K562 (cell line): ENCODE data around the gene PDE8B. TPM values are rescaled to one million over a fixed set of nuclear protein-coding genes. Genes with fewer than 3 reads are reported as not detected.

ENCODE experiments used
- ATAC-seq: fragments of 200-7000 bp; cut with Tn5 transposase; 3 replicates; pipeline ENCODE4 v1.9.1; 2020; ENCODE audit warnings: moderate library complexity
- BruUV-seq: library from RNA; stranded (reverse); fragments of 400-500 nt; replicated peaks from 2 replicates; lab custom pipeline; 2021; lab: Mats Ljungman, UMichigan
- CTCF ChIA-PET: fragments of 300-600 bp; formaldehyde crosslinking; extraction: SDS; loops from one replicate; lab custom pipeline; 2021; ENCODE audit warnings: low intra/inter-chr PET ratio; lab: Yijun Ruan, JAX
- POLR2A ChIA-PET: fragments of 300-600, 350-650 bp; sonication (Branson Sonifier 250); formaldehyde crosslinking; extraction: SDS; loops from one replicate; lab custom pipeline; 2021; ENCODE audit warnings: antibody characterized with exemption, inconsistent platforms; lab: Yijun Ruan, JAX
- DNase-seq, 4 experiments: peaks; one replicate each; pipeline versions ENCODE4 v3.0.0 to v3.0.0-alpha.2; 2011 to 2018; ENCODE audit warnings: low spot score in 3 of 4, mixed read lengths in 3 of 4; ENCODE audit errors: extremely low read depth in 1 of 4
- FAIRE-seq: peaks from 2 replicates; lab custom pipeline; 2011; peaks lifted over from hg19 to GRCh38; lab: Jason Lieb, UNC
- H2AFZ ChIP-seq: 2 replicates; pipeline ENCODE4 v1.6.0; 2011; ENCODE audit warnings: low read depth, low read length, control low read depth, inconsistent platforms
- H3K27ac ChIP-seq: fragments of 200-600 bp; 3 replicates; pipeline ENCODE4 v1.8.0; 2011; ENCODE audit warnings: low read depth, mild to moderate bottlenecking, control low read depth, inconsistent platforms, low read length, moderate library complexity, mixed read lengths; ENCODE audit errors: extremely low read depth
- H3K27me3 ChIP-seq, 2 experiments: fragments of 300-600 bp in 1 of 2; 2 replicates in 1 of 2; 3 replicates in 1 of 2; pipeline versions ENCODE4 v1.6.0 to v1.8.0; 2011; ENCODE audit warnings: inconsistent platforms in 2 of 2, low read length in 2 of 2, mild to moderate bottlenecking in 1 of 2, mixed read lengths in 1 of 2, moderate library complexity in 1 of 2; ENCODE audit not compliant: control insufficient read depth in 2 of 2, insufficient read depth in 2 of 2
- H3K36me3 ChIP-seq: fragments of 300-600 bp; 3 replicates; pipeline ENCODE4 v1.8.0; 2011; ENCODE audit warnings: mild to moderate bottlenecking, low read length, inconsistent platforms; ENCODE audit not compliant: control insufficient read depth, insufficient read depth
- H3K4me1 ChIP-seq, 2 experiments: fragments of 200-600 bp in 1 of 2; replicated peaks in 1 of 2; 2 replicates in 1 of 2; 3 replicates in 1 of 2; pipeline versions ENCODE4 v1.5.1 to v1.8.0; 2011; ENCODE audit warnings: inconsistent platforms in 2 of 2, low read length in 2 of 2, mild to moderate bottlenecking in 1 of 2, mixed read lengths in 1 of 2, moderate library complexity in 1 of 2; ENCODE audit not compliant: control insufficient read depth in 2 of 2, insufficient read depth in 2 of 2
- H3K4me2 ChIP-seq: 2 replicates; pipeline ENCODE4 v1.6.1; 2011; ENCODE audit warnings: low read length, control low read depth, inconsistent platforms, mixed read lengths; ENCODE audit not compliant: insufficient read depth
- H3K4me3 ChIP-seq: fragments of 200-600 bp; sonication (generic), shearing (Covaris generic); 2 replicates; pipeline ENCODE4 v1.5.1; 2016; ENCODE audit warnings: control low read depth, inconsistent platforms
- H3K79me2 ChIP-seq: fragments of 200-600 bp; 3 replicates; pipeline ENCODE4 v1.8.0; 2011; ENCODE audit warnings: low read length, inconsistent platforms; ENCODE audit not compliant: control insufficient read depth, insufficient read depth
- H3K9ac ChIP-seq, 2 experiments: 2 replicates each; pipeline versions ENCODE4 v1.6.0 to v1.6.1; 2011; ENCODE audit warnings: low read depth in 2 of 2, low read length in 2 of 2, control low read depth in 1 of 2, inconsistent platforms in 1 of 2, mild to moderate bottlenecking in 1 of 2, mixed read lengths in 1 of 2; ENCODE audit not compliant: insufficient read depth in 1 of 2
- H3K9me1 ChIP-seq: one replicate; pipeline ENCODE4 v1.6.0; 2011; ENCODE audit warnings: inconsistent platforms, mild to moderate bottlenecking, low read length, moderate library complexity; ENCODE audit not compliant: control insufficient read depth, insufficient read depth
- H3K9me3 ChIP-seq: replicated peaks from 2 replicates; pipeline ENCODE4 v1.5.1; 2011; ENCODE audit warnings: low read depth, low read length, inconsistent platforms; ENCODE audit not compliant: control insufficient read depth, insufficient read depth
- H4K20me1 ChIP-seq: replicated peaks from 2 replicates; pipeline ENCODE4 v1.6.1; 2011; ENCODE audit warnings: low read length, inconsistent platforms, mixed read lengths; ENCODE audit not compliant: control insufficient read depth, insufficient read depth
- CREB5 ChIP-seq: fragments of 250-450 bp; sonication (Bioruptor Pico); IDR thresholded peaks from 2 replicates; pipeline ENCODE4 v1.5.0; 2020; ENCODE audit warnings: mild to moderate bottlenecking
- EHMT2 ChIP-seq: fragments of 450-650 bp; IDR thresholded peaks from 2 replicates; pipeline ENCODE4 v1.6.1; 2018; ENCODE audit warnings: antibody characterized with exemption
- FOXO4 ChIP-seq: fragments of 450-650 bp; formaldehyde crosslinking; IDR thresholded peaks from 2 replicates; pipeline ENCODE4 v1.4.0; 2020; ENCODE audit warnings: mild to moderate bottlenecking, moderate library complexity
- FUS ChIP-seq: fragments of 200-400 bp; formaldehyde crosslinking; optimal IDR thresholded peaks from 2 replicates; pipeline ENCODE3; 2017; ENCODE audit warnings: low read depth, low read length
- HMG20A ChIP-seq: fragments of 450-650 bp; formaldehyde crosslinking; conservative IDR thresholded peaks from 2 replicates; pipeline ENCODE4 v1.4.0; 2020; ENCODE audit warnings: mild to moderate bottlenecking, mixed read lengths
- LARP7 ChIP-seq: fragments of 450-650 bp; IDR thresholded peaks from 2 replicates; pipeline ENCODE4 v1.6.1; 2016
- MAFK ChIP-seq: IDR thresholded peaks from 2 replicates; pipeline ENCODE4 v1.6.1; 2011; ENCODE audit warnings: low read length, improper control_type of control experiment
- POU5F1 ChIP-seq: fragments of 150-350 bp; IDR thresholded peaks from 2 replicates; pipeline ENCODE4 v1.6.1; 2014; ENCODE audit warnings: borderline replicate concordance, low read length, low read depth, mild to moderate bottlenecking; ENCODE audit not compliant: partially characterized antibody
- TFAM ChIP-seq: fragments of 250-450 bp; sonication (Bioruptor Pico); conservative IDR thresholded peaks from 2 replicates; pipeline ENCODE4 v1.5.0; 2021; ENCODE audit warnings: mild to moderate bottlenecking, moderate library complexity
- ZNF184 ChIP-seq: sonication (generic); formaldehyde crosslinking; IDR thresholded peaks from 2 replicates; pipeline ENCODE4 v1.5.0; 2020; ENCODE audit warnings: missing genetic modification reagents
- ZNF347 ChIP-seq: fragments of 450-650 bp; formaldehyde crosslinking; IDR thresholded peaks from 2 replicates; pipeline ENCODE4 v1.4.0; 2020; ENCODE audit warnings: low read depth, mild to moderate bottlenecking, moderate library complexity
- ZNF395 ChIP-seq: fragments of 200-800 bp; sonication (Bioruptor generic); IDR thresholded peaks from 2 replicates; pipeline ENCODE4 v1.6.1; 2017; ENCODE audit warnings: missing genetic modification characterization, missing compliant biosample characterization
- ZNF699 ChIP-seq: fragments of 250-450 bp; sonication (Bioruptor Pico); IDR thresholded peaks from 2 replicates; pipeline ENCODE4 v1.8.0; 2021; ENCODE audit warnings: mild to moderate bottlenecking, moderate library complexity; ENCODE audit not compliant: insufficient replicate concordance
- WGBS: fragments of 100-300 bp; shearing (Covaris generic); methylation state at CpG from one replicate; pipeline ENCODE4 v1.1.6; 2016; ENCODE audit warnings: low coverage, mixed read lengths; ENCODE audit not compliant: insufficient coverage; ENCODE audit errors: missing lambda C conversion rate; 5-methylcytosine and 5-hydroxymethylcytosine counted together
- in situ Hi-C: fragments of 300-500 bp; cut with MboI; formaldehyde crosslinking; loops from 4 replicates; pipeline ENCODE4 v1.15.0; 2018; ENCODE audit warnings: inconsistent platforms, mixed read lengths
- intact Hi-C: fragments of 100-400 bp; cut with micrococcal nuclease; formaldehyde crosslinking; loops from 2 replicates; pipeline ENCODE4 v1.14.2; 2022
- polyA plus RNA-seq, 8 experiments: library from polyadenylated mRNA; depleted of rRNA in 4 of 8; stranded (reverse) in 5 of 8; unstranded in 3 of 8; fragments of >200 nt; fragmentation: Nextera tagmentation in 2 of 8; fragmentation: Illumina TruSeq in 1 of 8; extraction: Ambion mirVana in 2 of 8; extraction: Trizol in 1 of 8; gene quantifications; 2 replicates each; pipeline versions ENCODE4 v1.2.1 to v1.2.3, GENCODE V29; 2011 to 2014; ENCODE audit warnings: inconsistent platforms in 1 of 8, missing spikeins in 1 of 8
- total RNA-seq, 7 experiments: library from RNA; depleted of rRNA in 6 of 7; stranded (reverse); fragments of >200 nt in 6 of 7; fragmentation: Illumina TruSeq in 2 of 7; extraction: Trizol in 2 of 7; gene quantifications; 2 replicates each; pipeline versions ENCODE4 v1.2.1 to v1.2.3, GENCODE V29; 2011 to 2021; ENCODE audit warnings: low replicate concordance in 1 of 7

Gene PDE8B
- total and polyA plus RNA-seq, 9 of the 15 experiments (the other 6 are each of a cell fraction or from before 2014, with no cell fraction given) = 0.15 to 0.28 TPM; not detected in 7

GRCh38 chr5:77360973-77361372 is 150.5 kb downstream of the PDE8B start:
- no peak overlapping the region for H2AFZ ChIP-seq
- no peaks in the 10 kb centered on the region for H3K9me1 ChIP-seq
- BruUV-seq = no TSS peak
- POLR2A ChIA-PET = no interaction called here
- H3K27me3 ChIP-seq = peaks cover 11 to 48% of the 10 kb centered on the region in 2 experiments; a peak in 3 of 5 replicates
- DNase-seq (no peak), FAIRE-seq (no peak), ATAC-seq (no peak)
- no peak overlapping the region for H3K4me3 ChIP-seq
- 0% methylated on average over 1 of the region's 1 CpG for WGBS
- H3K4me2 ChIP-seq = no peak overlapping the region
- no peaks in the 10 kb centered on the region for H3K9me3 ChIP-seq
- no peaks in the 10 kb centered on the region for H3K36me3 ChIP-seq
- no peak overlapping the region for H3K9ac ChIP-seq
- no peaks in the 10 kb centered on the region for H3K79me2 ChIP-seq
- H3K27ac ChIP-seq = no peak overlapping the region
- TF ChIP-seq ZNF395 (CRISPR knock-in tag) = no peak
- TF ChIP-seq EHMT2 = no peak
- TF ChIP-seq ZNF699 (CRISPR knock-in tag) = no peak
- no peak for TF ChIP-seq LARP7
- no peak for TF ChIP-seq CREB5
- no peak for TF ChIP-seq FUS
- TF ChIP-seq POU5F1 = no peak
- TF ChIP-seq TFAM = no peak
- TF ChIP-seq ZNF184 (CRISPR knock-in tag) = no peak
- no peak for TF ChIP-seq MAFK
- TF ChIP-seq ZNF347 (CRISPR knock-in tag) = no peak
- no peak for TF ChIP-seq HMG20A (CRISPR knock-in tag)
- no peak for TF ChIP-seq FOXO4 (CRISPR knock-in tag)
- CTCF ChIA-PET = no interaction called here
- in situ Hi-C loops (no loop called here), intact Hi-C loops (no loop called here)
- H3K4me1 ChIP-seq = no peaks in the 10 kb centered on the region; a peak in 1 of 5 replicates
- no peaks in the 10 kb centered on the region for H4K20me1 ChIP-seq
